Tibial nerve (tissue), 4 donors: ENCODE measurements around the gene SMC3. TPM values are rescaled to one million over a fixed set of nuclear protein-coding genes. Genes with fewer than 3 reads are reported as not detected.

Experiments used
- DNase-seq, 2 donors: peaks; one replicate each; pipeline ENCODE4 v3.0.0-alpha.2; 2019; ENCODE audit warnings: low spot score in 2 of 2
- H3K27ac ChIP-seq, 4 donors: fragments of 200-600 bp; sonication (generic) in 3 of 4; one replicate each; pipeline ENCODE4 v1.5.1; 2017 to 2019; ENCODE audit warnings: mild to moderate bottlenecking in 1 of 4
- H3K27me3 ChIP-seq, 2 donors: fragments of 200-600 bp; sonication (generic) in 1 of 2; one replicate each; pipeline versions ENCODE4 v1.5.1 to v1.6.0; 2017 to 2019
- H3K36me3 ChIP-seq, 3 donors: fragments of 200-600 bp; sonication (generic); one replicate each; pipeline ENCODE4 v1.5.1; 2018 to 2019
- H3K4me1 ChIP-seq, 4 donors: fragments of 200-600 bp; sonication (generic) in 3 of 4; one replicate each; pipeline ENCODE4 v1.5.1; 2017 to 2019
- H3K4me3 ChIP-seq, 4 donors: fragments of 200-600 bp; sonication (generic) in 3 of 4; one replicate each; pipeline ENCODE4 v1.5.1; 2017 to 2019; ENCODE audit warnings: mild to moderate bottlenecking in 1 of 4, moderate library complexity in 1 of 4
- H3K9me3 ChIP-seq, 4 donors: fragments of 200-600 bp; sonication (generic) in 3 of 4; one replicate each; pipeline ENCODE4 v1.5.1; 2017 to 2019
- CTCF ChIP-seq, 5 experiments: fragments of 200-600 bp in 3 of 5; fragments of 450-650 bp in 2 of 5; sonication (generic) in 3 of 5; IDR thresholded peaks; one replicate each; pipeline ENCODE4 v1.5.1; 2016 to 2019; ENCODE audit warnings: antibody characterized with exemption in 5 of 5, mild to moderate bottlenecking in 3 of 5, moderate library complexity in 2 of 5
- EP300 ChIP-seq, 2 donors: sonication (generic); formaldehyde crosslinking; IDR thresholded peaks; one replicate each; pipeline ENCODE4 v1.6.1; 2017; ENCODE audit warnings: antibody characterized with exemption in 2 of 2, mild to moderate bottlenecking in 1 of 2
- POLR2A ChIP-seq, 2 donors: fragments of 450-650 bp; IDR thresholded peaks; one replicate each; pipeline ENCODE4 v1.6.1; 2017; ENCODE audit warnings: antibody characterized with exemption in 2 of 2, mild to moderate bottlenecking in 2 of 2, moderate library complexity in 2 of 2
- WGBS, 2 donors: methylation state at CpG; one replicate each; pipeline ENCODE4 v1.1.5; 2018; 5-methylcytosine and 5-hydroxymethylcytosine counted together
- total RNA-seq, 4 donors: library from RNA; depleted of rRNA; stranded (reverse); fragments of >200 nt; gene quantifications; one replicate each; pipeline ENCODE4 v1.1.0, GENCODE V29; 2016

Gene SMC3
- total RNA-seq, 4 donors from 2014 or later = 31.0 to 41.4 (median 33.4) TPM

- Histone ChIP-seq H3K36me3 (no peaks in the 10 kb centered on the region), H3K9me3 (no peaks in the 10 kb centered on the region), H3K4me3 (no peak overlapping the region), H3K4me1 (peaks cover 0 to 23% (median 18%) of the 10 kb centered on the region in 4 donors), H3K27me3 (peaks cover 0 to 81% of the 10 kb centered on the region in 2 donors), H3K27ac (no peak overlapping the region)
- TF ChIP-seq CTCF (IDR thresholded peaks at IDR 0.05) = no peak
- no peak for TF ChIP-seq EP300 (IDR thresholded peaks at IDR 0.05)
- TF ChIP-seq POLR2A (IDR thresholded peaks at IDR 0.05) = no peak
- 80 to 82% methylated on average over 13 of the region's 13 CpGs for WGBS, 2 donors
- DNase-seq = no peak
These were observed 79.1 kb downstream of the SMC3 start for GRCh38 chr10:110646417-110647135.

GRCh38 chr10:110647136-110647430, 79.6 kb downstream of the SMC3 start:
- Histone ChIP-seq H3K27me3 (peaks cover 0 to 82% of the 10 kb centered on the region in 2 donors), H3K4me1 (peaks cover 0 to 23% (median 18%) of the 10 kb centered on the region in 4 donors), H3K36me3 (no peaks in the 10 kb centered on the region), H3K27ac (no peak overlapping the region), H3K4me3 (no peak overlapping the region), H3K9me3 (no peaks in the 10 kb centered on the region)
- WGBS, 2 donors = 87 to 89% methylated on average over 3 of the region's 3 CpGs
- TF ChIP-seq POLR2A (IDR thresholded peaks at IDR 0.05) = no peak
- no peak for TF ChIP-seq CTCF (IDR thresholded peaks at IDR 0.05)
- no peak for TF ChIP-seq EP300 (IDR thresholded peaks at IDR 0.05)
- DNase-seq = no peak

GRCh38 chr10:110648692-110649346, 81.3 kb downstream of the SMC3 start:
- H3K36me3 ChIP-seq = no peaks in the 10 kb centered on the region
- H3K9me3 ChIP-seq = no peaks in the 10 kb centered on the region
- peaks cover 0 to 79% of the 10 kb centered on the region in 2 donors for H3K27me3 ChIP-seq
- H3K4me3 ChIP-seq = no peak overlapping the region
- no peak overlapping the region for H3K27ac ChIP-seq
- no peak for TF ChIP-seq CTCF (IDR thresholded peaks at IDR 0.05)
- H3K4me1 ChIP-seq = peaks cover 0 to 13% (median 8%) of the 10 kb centered on the region in 4 donors
- no peak for DNase-seq
- WGBS, 2 donors = 81 to 83% methylated on average over 3 of the region's 3 CpGs

- Histone ChIP-seq H3K36me3 (no peaks in the 10 kb centered on the region), H3K27ac (no peak overlapping the region), H3K4me3 (no peak overlapping the region), H3K27me3 (peaks cover 0 to 77% of the 10 kb centered on the region in 2 donors), H3K9me3 (no peaks in the 10 kb centered on the region), H3K4me1 (peaks cover 0 to 5% (median 1%) of the 10 kb centered on the region in 4 donors)
- WGBS, 2 donors = 69 to 71% methylated on average over 6 of the region's 6 CpGs
- no peak for TF ChIP-seq CTCF (IDR thresholded peaks at IDR 0.05)
- TF ChIP-seq EP300 (IDR thresholded peaks at IDR 0.05) = no peak
- TF ChIP-seq POLR2A (IDR thresholded peaks at IDR 0.05) = no peak
- DNase-seq = no peak
These were observed 82.1 kb downstream of the SMC3 start for GRCh38 chr10:110649347-110650264.
